Ectodermal cell (in vitro differentiated cells): ENCODE data around the gene BHLHE41.
A peak's percentile ranks its signal among the peaks of the same experiment; 100 is the strongest.

Experiments used
- H3K27ac ChIP-seq: 2 replicates; pipeline ENCODE4 v1.7.0; 2013; ENCODE audit warnings: mild to moderate bottlenecking, low read depth, low read length; ENCODE audit not compliant: insufficient read depth, poor library complexity, severe bottlenecking
- H3K27me3 ChIP-seq: 2 replicates; pipeline ENCODE4 v1.7.0; 2013; ENCODE audit warnings: mild to moderate bottlenecking, low read length; ENCODE audit not compliant: insufficient read depth, control insufficient read depth, poor library complexity, severe bottlenecking
- H3K36me3 ChIP-seq: one replicate; pipeline ENCODE4 v1.7.0; 2013; ENCODE audit warnings: low read length; ENCODE audit not compliant: control insufficient read depth, insufficient read depth
- H3K4me1 ChIP-seq: one replicate; pipeline ENCODE4 v1.7.0; 2013; ENCODE audit warnings: low read length; ENCODE audit not compliant: control insufficient read depth, insufficient read depth
- H3K4me3 ChIP-seq: 2 replicates; pipeline ENCODE4 v1.7.0; 2013; ENCODE audit warnings: low read depth, low read length, control low read depth; ENCODE audit not compliant: insufficient read depth
- H3K9me3 ChIP-seq: 2 replicates; pipeline ENCODE4 v1.7.0; 2013; ENCODE audit warnings: mild to moderate bottlenecking, low read length, moderate library complexity; ENCODE audit not compliant: control insufficient read depth
- WGBS, 2 experiments: methylation state at CpG; one replicate each; pipeline ENCODE4 v1.1.7; 2013; ENCODE audit warnings: missing lambda C conversion rate in 2 of 2; 5-methylcytosine and 5-hydroxymethylcytosine counted together

BHLHE41 gene

GRCh38 chr12:26135010-26135420 is 10.2 kb upstream of the BHLHE41 start:
- H3K27ac ChIP-seq = no peak overlapping the region
- H3K4me1 ChIP-seq = no peaks in the 10 kb centered on the region
- H3K9me3 ChIP-seq = no peaks in the 10 kb centered on the region
- H3K27me3 ChIP-seq = peaks cover 12% of the 10 kb centered on the region
- H3K4me3 ChIP-seq = no peak overlapping the region
- WGBS, 2 experiments = 83 to 88% methylated on average over 5 of the region's 5 CpGs
- no peaks in the 10 kb centered on the region for H3K36me3 ChIP-seq

GRCh38 chr12:26134540-26134939 is 9.7 kb upstream of the BHLHE41 start:
- H3K27ac ChIP-seq = no peak overlapping the region
- H3K27me3 ChIP-seq = peaks cover 17% of the 10 kb centered on the region
- no peaks in the 10 kb centered on the region for H3K4me1 ChIP-seq

GRCh38 chr12:26133521-26133920 is 8.7 kb upstream of the BHLHE41 start:
- Histone ChIP-seq H3K27ac (no peak overlapping the region), H3K4me1 (no peaks in the 10 kb centered on the region), H3K4me3 (no peak overlapping the region), H3K36me3 (no peaks in the 10 kb centered on the region), H3K9me3 (no peaks in the 10 kb centered on the region), H3K27me3 (peaks cover 27% of the 10 kb centered on the region)

More at GRCh38 chr12:26134540-26134939, 9.7 kb upstream of the BHLHE41 start:
- Histone ChIP-seq H3K36me3 (no peaks in the 10 kb centered on the region), H3K4me3 (no peak overlapping the region), H3K9me3 (no peaks in the 10 kb centered on the region)

GRCh38 chr12:26132866-26133265 is 8.0 kb upstream of the BHLHE41 start:
- H3K27me3 ChIP-seq = peaks cover 34% of the 10 kb centered on the region

GRCh38 chr12:26131936-26132335 is 7.1 kb upstream of the BHLHE41 start:
- H3K27me3 ChIP-seq = peaks cover 43% of the 10 kb centered on the region
- 80% methylated on average over 1 of the region's 1 CpG; no CpG with 5 or more reads in 1 of the 2 experiments for WGBS, 2 experiments
- no peak overlapping the region for H3K27ac ChIP-seq
- no peaks in the 10 kb centered on the region for H3K9me3 ChIP-seq
- H3K36me3 ChIP-seq = no peaks in the 10 kb centered on the region
- H3K4me1 ChIP-seq = peaks cover 6% of the 10 kb centered on the region
- no peak overlapping the region for H3K4me3 ChIP-seq

More at GRCh38 chr12:26132866-26133265, 8.0 kb upstream of the BHLHE41 start:
- Histone ChIP-seq H3K4me3 (no peak overlapping the region), H3K36me3 (no peaks in the 10 kb centered on the region), H3K4me1 (no peaks in the 10 kb centered on the region), H3K27ac (no peak overlapping the region), H3K9me3 (no peaks in the 10 kb centered on the region)
- 84 to 87% methylated on average over 1 of the region's 1 CpG for WGBS, 2 experiments

- Histone ChIP-seq H3K27me3 (peaks cover 55% of the 10 kb centered on the region), H3K4me1 (peaks cover 10% of the 10 kb centered on the region), H3K36me3 (no peaks in the 10 kb centered on the region), H3K9me3 (no peaks in the 10 kb centered on the region), H3K4me3 (no peak overlapping the region), H3K27ac (no peak overlapping the region)
- 49 to 70% methylated on average over 2 to 3 of the region's 3 CpGs for WGBS, 2 experiments
Observed at GRCh38 chr12:26130728-26131127, 5.9 kb upstream of the BHLHE41 start.

GRCh38 chr12:26128168-26128567 is 3.3 kb upstream of the BHLHE41 start:
- Histone ChIP-seq H3K27ac (no peak overlapping the region), H3K4me1 (peaks cover 18% of the 10 kb centered on the region), H3K9me3 (no peaks in the 10 kb centered on the region), H3K4me3 (no peak overlapping the region), H3K36me3 (no peaks in the 10 kb centered on the region), H3K27me3 (peaks cover 80% of the 10 kb centered on the region)

- H3K4me1 ChIP-seq = peaks cover 21% of the 10 kb centered on the region
- no peaks in the 10 kb centered on the region for H3K36me3 ChIP-seq
- H3K9me3 ChIP-seq = no peaks in the 10 kb centered on the region
- H3K27ac ChIP-seq = no peak overlapping the region
- WGBS, 2 experiments = 28 to 43% methylated on average over 2 of the region's 2 CpGs
- no peak overlapping the region for H3K4me3 ChIP-seq
- peaks cover 88% of the 10 kb centered on the region for H3K27me3 ChIP-seq
Observed at GRCh38 chr12:26127404-26127803, 2.6 kb upstream of the BHLHE41 start.

GRCh38 chr12:26126340-26127284 is 1.8 kb upstream of the BHLHE41 start:
- 3 to 4% methylated on average over 59 to 60 of the region's 60 CpGs for WGBS, 2 experiments
- Histone ChIP-seq H3K27me3 (peaks cover 90% of the 10 kb centered on the region), H3K9me3 (no peaks in the 10 kb centered on the region), H3K27ac (no peak overlapping the region), H3K4me3 (peak overlapping the region; percentile 53), H3K36me3 (no peaks in the 10 kb centered on the region), H3K4me1 (peaks cover 24% of the 10 kb centered on the region)

- H3K27me3 ChIP-seq = peaks cover 96% of the 10 kb centered on the region
- 0% methylated on average over 61 to 66 of the region's 66 CpGs for WGBS, 2 experiments
- no peaks in the 10 kb centered on the region for H3K9me3 ChIP-seq
Observed at GRCh38 chr12:26125400-26126339, 833 bp upstream of the BHLHE41 start.

More at GRCh38 chr12:26125400-26126339, 833 bp upstream of the BHLHE41 start:
- Histone ChIP-seq H3K4me3 (peak overlapping the region; percentile 53), H3K36me3 (no peaks in the 10 kb centered on the region), H3K27ac (no peak overlapping the region), H3K4me1 (peaks cover 26% of the 10 kb centered on the region)
